GM12878 (cell line): ENCODE results near the gene NF1. TPM values are rescaled to one million over a fixed set of nuclear protein-coding genes. Genes with fewer than 3 reads are reported as not detected.

Source experiments
- ATAC-seq: fragments of 200-7000 bp; cut with Tn5 transposase; 3 replicates; pipeline ENCODE4 v1.9.1; 2020; ENCODE audit warnings: mild to moderate bottlenecking, moderate library complexity
- BruUV-seq: library from RNA; stranded (reverse); fragments of 400-500 nt; replicated peaks from 2 replicates; lab custom pipeline; 2021; lab: Mats Ljungman, UMichigan
- CTCF ChIA-PET: fragments of 300-600 bp; sonication (Branson Sonifier 250); formaldehyde crosslinking; extraction: SDS; loops from one replicate; lab custom pipeline; 2021; ENCODE audit warnings: inconsistent platforms; lab: Yijun Ruan, JAX
- POLR2A ChIA-PET: fragments of 350-600 bp; formaldehyde crosslinking; extraction: SDS; loops from one replicate; lab custom pipeline; 2021; ENCODE audit warnings: inconsistent platforms; lab: Charles Lee
- RAD21 ChIA-PET: fragments of 300-600 bp; sonication (Branson Sonifier 250); formaldehyde crosslinking; loops from one replicate; lab custom pipeline; 2023; ENCODE audit warnings: antibody characterized with exemption; ENCODE audit not compliant: unreplicated experiment; lab: Charles Lee
- SMC1A ChIA-PET: fragments of 300-600 bp; sonication (Branson Sonifier 250); formaldehyde crosslinking; loops from one replicate; lab custom pipeline; 2023; ENCODE audit not compliant: unreplicated experiment, uncharacterized antibody; lab: Charles Lee
- DNase-seq: peaks from one replicate; pipeline ENCODE4 v3.0.0-alpha.2; 2011; ENCODE audit warnings: low read depth, low spot score
- FAIRE-seq: peaks from 3 replicates; lab custom pipeline; 2011; peaks lifted over from hg19 to GRCh38; lab: Jason Lieb, UNC
- H2AFZ ChIP-seq: 2 replicates; pipeline ENCODE4 v1.6.0; 2011; ENCODE audit warnings: low read depth, low read length, control low read depth; ENCODE audit not compliant: control insufficient read depth
- H3K27ac ChIP-seq: 2 replicates; pipeline ENCODE4 v1.5.1; 2011; ENCODE audit warnings: control low read depth; ENCODE audit not compliant: control insufficient read depth, insufficient read depth
- H3K27me3 ChIP-seq, 2 experiments: replicated peaks in 1 of 2; 2 replicates each; pipeline versions ENCODE4 v1.6.0 to v1.6.1; 2011; ENCODE audit warnings: low read length in 1 of 2; ENCODE audit not compliant: control insufficient read depth in 2 of 2, insufficient read depth in 2 of 2
- H3K36me3 ChIP-seq, 2 experiments: 2 replicates each; pipeline ENCODE4 v1.5.1; 2011; ENCODE audit warnings: low read length in 1 of 2; ENCODE audit not compliant: control insufficient read depth in 2 of 2, insufficient read depth in 2 of 2
- H3K4me1 ChIP-seq: 2 replicates; pipeline ENCODE4 v1.6.1; 2011; ENCODE audit warnings: mild to moderate bottlenecking, low read length, moderate library complexity, mixed read lengths; ENCODE audit not compliant: control insufficient read depth, insufficient read depth
- H3K4me2 ChIP-seq: 2 replicates; pipeline ENCODE4 v1.6.0; 2011; ENCODE audit warnings: control low read depth; ENCODE audit not compliant: control insufficient read depth, insufficient read depth
- H3K4me3 ChIP-seq: fragments of 200-600 bp; sonication (generic); 2 replicates; pipeline ENCODE4 v1.5.1; 2016
- H3K79me2 ChIP-seq: 2 replicates; pipeline ENCODE4 v1.6.0; 2011; ENCODE audit warnings: low read length; ENCODE audit not compliant: control insufficient read depth, insufficient read depth
- H3K9ac ChIP-seq: 2 replicates; pipeline ENCODE4 v1.8.0; 2011; ENCODE audit warnings: low read length, control low read depth, mixed read lengths; ENCODE audit not compliant: control insufficient read depth, insufficient read depth
- H3K9me3 ChIP-seq: replicated peaks from 3 replicates; pipeline ENCODE4 v1.5.1; 2011; ENCODE audit warnings: mild to moderate bottlenecking, low read length; ENCODE audit not compliant: control insufficient read depth, insufficient read depth
- H4K20me1 ChIP-seq: 2 replicates; pipeline ENCODE4 v1.6.0; 2011; ENCODE audit not compliant: control insufficient read depth, insufficient read depth
- ESRRA ChIP-seq: IDR thresholded peaks from 2 replicates; pipeline ENCODE4 v1.6.1; 2012; ENCODE audit warnings: mild to moderate bottlenecking, low read length, improper control_type of control experiment
- HCFC1 ChIP-seq: fragments of 150-350 bp; IDR thresholded peaks from 2 replicates; pipeline ENCODE4 v1.6.1; 2014; ENCODE audit warnings: low read length
- IKZF2 ChIP-seq, 2 experiments: fragments of 450-650 bp; IDR thresholded peaks; 2 replicates each; pipeline ENCODE4 v1.6.1; 2017; ENCODE audit warnings: mild to moderate bottlenecking in 2 of 2, moderate library complexity in 2 of 2
- IRF4 ChIP-seq: IDR thresholded peaks from 2 replicates; pipeline ENCODE4 v1.6.1; 2011; ENCODE audit warnings: low read depth, low read length
- MAX ChIP-seq: IDR thresholded peaks from 2 replicates; pipeline ENCODE4 v1.6.1; 2012; ENCODE audit warnings: low read depth, low read length, improper control_type of control experiment
- MEF2A ChIP-seq: IDR thresholded peaks from 2 replicates; pipeline ENCODE4 v1.6.1; 2011; ENCODE audit warnings: low read depth, mild to moderate bottlenecking, low read length, moderate library complexity; ENCODE audit not compliant: insufficient read depth
- MXI1 ChIP-seq: fragments of 150-350 bp; IDR thresholded peaks from 2 replicates; pipeline ENCODE4 v1.6.1; 2011; ENCODE audit warnings: low read depth, mild to moderate bottlenecking, inconsistent platforms, low read length, improper control_type of control experiment
- NR2F1 ChIP-seq: fragments of 450-650 bp; conservative IDR thresholded peaks from 2 replicates; pipeline ENCODE4 v1.6.1; 2017; ENCODE audit warnings: mild to moderate bottlenecking
- RCOR1 ChIP-seq: conservative IDR thresholded peaks from 2 replicates; pipeline ENCODE4 v1.6.1; 2012; ENCODE audit warnings: low read depth, low read length, improper control_type of control experiment
- SMC3 ChIP-seq: IDR thresholded peaks from 2 replicates; pipeline ENCODE4 v1.6.1; 2011; ENCODE audit warnings: low read length, improper control_type of control experiment, borderline replicate concordance
- SRF ChIP-seq, 2 experiments: IDR thresholded peaks; 2 replicates each; pipeline ENCODE4 v1.6.1; 2011; ENCODE audit warnings: low read depth in 2 of 2, low read length in 2 of 2, mild to moderate bottlenecking in 1 of 2, moderate library complexity in 1 of 2
- SUPT20H ChIP-seq: IDR thresholded peaks from 2 replicates; pipeline ENCODE4 v1.6.1; 2011; ENCODE audit warnings: low read depth, mild to moderate bottlenecking, low read length, moderate library complexity, borderline replicate concordance; ENCODE audit not compliant: control insufficient read depth
- TARDBP ChIP-seq: IDR thresholded peaks from 2 replicates; pipeline ENCODE4 v1.6.1; 2016; ENCODE audit warnings: borderline replicate concordance
- TBL1XR1 ChIP-seq: IDR thresholded peaks from 2 replicates; pipeline ENCODE4 v1.6.1; 2012; ENCODE audit warnings: low read depth, low read length, improper control_type of control experiment
- ZBED1 ChIP-seq: IDR thresholded peaks from 2 replicates; pipeline ENCODE4 v1.6.1; 2016; ENCODE audit warnings: borderline replicate concordance
- ZZZ3 ChIP-seq: IDR thresholded peaks from 2 replicates; pipeline ENCODE4 v1.6.1; 2011; ENCODE audit warnings: low read depth; ENCODE audit not compliant: control insufficient read depth, insufficient read length
- WGBS: methylation state at CpG from one replicate; pipeline ENCODE4 v1.1.6; 2016; ENCODE audit warnings: low lambda C conversion rate; ENCODE audit not compliant: insufficient replicate concordance, insufficient coverage; ENCODE audit errors: missing lambda C conversion rate; 5-methylcytosine and 5-hydroxymethylcytosine counted together
- in situ Hi-C: fragments of 300-500 bp; cut with MboI; formaldehyde crosslinking; loops from 9 replicates; pipeline ENCODE4 v1.14.3; 2018; ENCODE audit warnings: mixed read lengths
- intact Hi-C: fragments of 100-400 bp; cut with micrococcal nuclease; formaldehyde crosslinking; loops from one replicate; pipeline ENCODE4 v1.14.2; 2022; ENCODE audit not compliant: unreplicated experiment
- polyA plus RNA-seq, 11 experiments: library from polyadenylated mRNA; depleted of rRNA in 4 of 11; unstranded in 6 of 11; stranded (reverse) in 5 of 11; fragments of >200 nt; fragmentation: Nextera tagmentation in 4 of 11; fragmentation: Illumina TruSeq in 1 of 11; extraction: Ambion mirVana in 4 of 11; extraction: Trizol in 1 of 11; gene quantifications; 1 replicate in 1 of 11; 2 replicates in 10 of 11; pipeline versions ENCODE4 v1.2.1 to v1.2.3, GENCODE V29; 2011 to 2016; ENCODE audit warnings: inconsistent platforms in 2 of 11, missing spikeins in 2 of 11, low read depth in 1 of 11
- total RNA-seq, 4 experiments: library from RNA; depleted of rRNA in 3 of 4; stranded (reverse); fragments of >200 nt in 3 of 4; fragmentation: Illumina TruSeq in 1 of 4; extraction: Trizol in 1 of 4; gene quantifications; 2 replicates each; pipeline versions ENCODE4 v1.2.1 to v1.2.3, GENCODE V29; 2013 to 2021
- TF ChIP-seq, protein P1 (sequence below): fragments of 450-650 bp; IDR thresholded peaks from 2 replicates; pipeline ENCODE4 v1.6.1; 2017; ENCODE audit warnings: antibody characterized with exemption, mild to moderate bottlenecking, moderate library complexity

NF1 gene
- total and polyA plus RNA-seq, 10 of the 15 experiments (the other 5 are each of a cell fraction or from before 2014, with no cell fraction given) = 2.5 to 31.8 (median 16.6) TPM

- FAIRE-seq (no peak), DNase-seq (no peak), ATAC-seq (no peak)
- Histone ChIP-seq H4K20me1 (no peaks in the 10 kb centered on the region), H3K9me3 (no peaks in the 10 kb centered on the region), H2AFZ (no peak overlapping the region), H3K4me2 (no peak overlapping the region), H3K4me1 (no peaks in the 10 kb centered on the region), H3K79me2 (no peaks in the 10 kb centered on the region), H3K27ac (no peak overlapping the region), H3K27me3 (no peaks in the 10 kb centered on the region), H3K36me3 (peaks cover 0 to 6% of the 10 kb centered on the region in 2 experiments; a peak in 2 of 4 replicates), H3K4me3 (no peak overlapping the region), H3K9ac (no peak overlapping the region)
- BruUV-seq = no TSS peak
- WGBS = 80% methylated on average over 5 of the region's 5 CpGs
- no peak for TF ChIP-seq ZBED1
- TF ChIP-seq ESRRA = no peak
- no peak for TF ChIP-seq ZZZ3
- TF ChIP-seq MAX = no peak
- TF ChIP-seq MEF2A = no peak
- TF ChIP-seq IRF4 = no peak
- no peak for TF ChIP-seq NR2F1
- TF ChIP-seq, protein P1, sequence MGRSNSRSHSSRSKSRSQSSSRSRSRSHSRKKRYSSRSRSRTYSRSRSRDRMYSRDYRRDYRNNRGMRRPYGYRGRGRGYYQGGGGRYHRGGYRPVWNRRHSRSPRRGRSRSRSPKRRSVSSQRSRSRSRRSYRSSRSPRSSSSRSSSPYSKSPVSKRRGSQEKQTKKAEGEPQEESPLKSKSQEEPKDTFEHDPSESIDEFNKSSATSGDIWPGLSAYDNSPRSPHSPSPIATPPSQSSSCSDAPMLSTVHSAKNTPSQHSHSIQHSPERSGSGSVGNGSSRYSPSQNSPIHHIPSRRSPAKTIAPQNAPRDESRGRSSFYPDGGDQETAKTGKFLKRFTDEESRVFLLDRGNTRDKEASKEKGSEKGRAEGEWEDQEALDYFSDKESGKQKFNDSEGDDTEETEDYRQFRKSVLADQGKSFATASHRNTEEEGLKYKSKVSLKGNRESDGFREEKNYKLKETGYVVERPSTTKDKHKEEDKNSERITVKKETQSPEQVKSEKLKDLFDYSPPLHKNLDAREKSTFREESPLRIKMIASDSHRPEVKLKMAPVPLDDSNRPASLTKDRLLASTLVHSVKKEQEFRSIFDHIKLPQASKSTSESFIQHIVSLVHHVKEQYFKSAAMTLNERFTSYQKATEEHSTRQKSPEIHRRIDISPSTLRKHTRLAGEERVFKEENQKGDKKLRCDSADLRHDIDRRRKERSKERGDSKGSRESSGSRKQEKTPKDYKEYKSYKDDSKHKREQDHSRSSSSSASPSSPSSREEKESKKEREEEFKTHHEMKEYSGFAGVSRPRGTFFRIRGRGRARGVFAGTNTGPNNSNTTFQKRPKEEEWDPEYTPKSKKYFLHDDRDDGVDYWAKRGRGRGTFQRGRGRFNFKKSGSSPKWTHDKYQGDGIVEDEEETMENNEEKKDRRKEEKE = no peak
- TF ChIP-seq TBL1XR1 = no peak
- no peak for TF ChIP-seq SRF (IDR thresholded peaks at IDR 0.05; ENCODE audit: low read depth in 2 of 2, low read length in 2 of 2)
- no peak for TF ChIP-seq IKZF2 (IDR thresholded peaks at IDR 0.05)
- TF ChIP-seq MXI1 = no peak
- TF ChIP-seq HCFC1 = no peak
- TF ChIP-seq SMC3 = no peak
- no peak for TF ChIP-seq TARDBP
- no peak for TF ChIP-seq RCOR1
- TF ChIP-seq SUPT20H = no peak
- POLR2A ChIA-PET = no interaction called here
- SMC1A ChIA-PET = interaction anchor here (0.8 to 1.8 kb wide), 3 partner anchors 11 to 174 kb away, joined by 3 to 5 read pairs (median 4); no protein-coding TSS in a partner anchor
- CTCF ChIA-PET = interaction anchor here (0.9 to 1.9 kb wide), 4 partner anchors 10 to 147 kb away, joined by 3 to 17 read pairs (median 4); no protein-coding TSS in a partner anchor
- in situ Hi-C loops = no loop called here
- RAD21 ChIA-PET = no interaction called here
- intact Hi-C loops = no loop called here
Observed at GRCh38 chr17:31226373-31226772, 131.6 kb downstream of the NF1 start.
